Activated T-cell treated with anti-CD3 and anti-CD28 coated beads, Interleukin-2, amount 50 U/mL, for 4 hours (primary cell): ENCODE measurements around the gene TPD52L2. TPM values are rescaled to one million over a fixed set of nuclear protein-coding genes. Genes with fewer than 3 reads are reported as not detected.
A peak's percentile ranks its signal among the peaks of the same experiment; 100 is the strongest.
"Not testable (repeated sequence)": the region's sequence is repeated elsewhere in the genome, so short reads cannot be mapped to it uniquely, and the experiment has no call there.

Experiments used
- ATAC-seq, 2 donors: fragments of 200-7000 bp; cut with Tn5 transposase; one replicate each; pipeline ENCODE4 v1.10.0; 2021
- DNase-seq: peaks from one replicate; pipeline ENCODE4 v3.0.0-alpha.2; 2020
- H3K27me3 Mint-ChIP-seq: one replicate; pipeline ENCODE4 v1.8.0; 2021; ENCODE audit warnings: low read depth, mixed read lengths
- H3K36me3 Mint-ChIP-seq: one replicate; pipeline ENCODE4 v1.8.0; 2022; ENCODE audit warnings: mixed read lengths; ENCODE audit not compliant: insufficient read depth
- H3K4me1 Mint-ChIP-seq: one replicate; pipeline ENCODE4 v1.8.0; 2021; ENCODE audit warnings: low read depth, mixed read lengths
- H3K4me3 Mint-ChIP-seq: one replicate; pipeline ENCODE4 v1.8.0; 2021; ENCODE audit warnings: mild to moderate bottlenecking, moderate library complexity, mixed read lengths
- H3K9me3 Mint-ChIP-seq: one replicate; pipeline ENCODE4 v1.8.0; 2021; ENCODE audit warnings: mixed read lengths
- total RNA-seq, 3 donors: library from RNA; stranded (reverse); gene quantifications; one replicate each; pipeline ENCODE4 v1.2.1, GENCODE V29; 2021

The TPD52L2 gene
- total RNA-seq, 3 donors from 2014 or later, result 87.4 to 95.0 (median 89.3) TPM

DNA sequence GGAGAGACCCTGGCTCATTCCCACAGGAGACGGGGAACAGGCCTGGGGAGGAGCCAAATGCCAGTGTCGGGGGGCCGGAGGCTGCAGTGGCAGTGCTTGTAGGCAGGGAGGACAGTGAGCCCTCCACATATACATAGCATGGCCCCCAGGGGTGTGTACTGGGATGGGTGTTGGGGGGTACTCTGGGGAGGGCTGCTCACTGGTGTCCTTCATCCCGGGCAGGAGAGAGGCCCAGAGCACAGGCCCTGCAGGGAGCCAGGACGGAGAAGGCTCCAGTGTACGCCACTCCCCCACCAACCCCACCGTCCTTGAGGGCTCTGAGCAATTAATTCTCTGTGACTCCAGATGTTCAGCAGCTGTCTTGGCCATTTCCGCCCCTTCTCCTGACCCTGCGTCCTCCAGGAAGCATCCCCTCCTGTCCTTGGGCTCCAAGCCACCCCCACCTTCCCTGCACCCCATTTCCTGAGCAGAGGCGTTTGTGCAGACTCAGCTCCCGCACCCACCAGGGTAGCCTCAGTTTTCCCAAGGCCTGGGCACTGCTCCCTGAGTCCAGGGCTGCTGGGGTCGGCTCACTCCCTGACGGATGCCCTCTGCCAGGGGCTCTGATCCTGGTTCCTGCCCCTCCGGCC lies 7.2 kb upstream of the TPD52L2 start:
- no peak for DNase-seq
- Mint-ChIP-seq H3K4me3 (no peak overlapping the region), H3K9me3 (no peaks in the 10 kb centered on the region), H3K36me3 (peaks cover 6% of the 10 kb centered on the region), H3K27me3 (peaks cover 3% of the 10 kb centered on the region), H3K4me1 (peaks cover 23% of the 10 kb centered on the region)
- ATAC-seq, result no peak

DNA sequence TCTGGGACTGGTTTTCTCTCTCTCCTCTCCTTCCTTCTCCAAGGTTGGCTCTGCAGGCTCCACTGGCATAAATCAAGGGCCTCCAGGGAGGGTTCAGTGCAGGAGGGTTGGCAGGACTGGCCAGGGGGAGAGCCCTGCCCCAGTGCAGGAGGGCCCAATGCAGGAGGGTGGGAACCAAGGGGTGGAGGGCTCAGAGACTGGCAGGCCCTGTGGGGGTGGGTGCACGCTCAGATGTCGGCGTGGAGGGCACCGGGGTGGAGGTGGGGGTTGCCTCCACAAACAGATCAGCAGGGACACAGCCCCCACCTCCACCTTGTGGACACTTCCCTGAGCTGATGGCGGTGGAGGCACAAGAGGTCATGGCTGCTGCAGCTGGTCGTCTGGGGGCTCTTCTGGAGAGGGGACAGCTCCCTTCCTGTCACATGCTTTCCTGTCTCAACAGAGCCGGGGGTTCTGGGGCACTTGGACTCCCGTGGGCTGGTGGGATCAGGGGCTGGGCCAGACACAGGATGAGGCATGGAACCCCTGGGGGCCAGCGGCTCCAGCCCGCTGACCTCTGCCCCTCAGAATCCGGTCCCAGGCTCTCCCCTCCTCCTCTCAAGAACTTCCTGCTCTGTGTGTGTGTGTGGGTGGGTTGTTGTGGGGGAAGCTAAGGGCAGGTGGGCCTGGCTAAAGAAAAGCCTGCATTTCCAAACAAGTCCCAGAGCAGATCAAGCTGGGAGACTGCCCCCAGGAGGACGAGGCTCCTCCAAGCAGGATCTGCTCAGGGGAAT lies 6.5 kb upstream of the TPD52L2 start:
- Mint-ChIP-seq H3K9me3 (no peaks in the 10 kb centered on the region), H3K4me3 (peak overlapping the region; percentile 51), H3K27me3 (no peaks in the 10 kb centered on the region), H3K36me3 (peaks cover 10% of the 10 kb centered on the region), H3K4me1 (peaks cover 29% of the 10 kb centered on the region)
- ATAC-seq, result peak; percentile 27 to 35
- no peak for DNase-seq

DNA sequence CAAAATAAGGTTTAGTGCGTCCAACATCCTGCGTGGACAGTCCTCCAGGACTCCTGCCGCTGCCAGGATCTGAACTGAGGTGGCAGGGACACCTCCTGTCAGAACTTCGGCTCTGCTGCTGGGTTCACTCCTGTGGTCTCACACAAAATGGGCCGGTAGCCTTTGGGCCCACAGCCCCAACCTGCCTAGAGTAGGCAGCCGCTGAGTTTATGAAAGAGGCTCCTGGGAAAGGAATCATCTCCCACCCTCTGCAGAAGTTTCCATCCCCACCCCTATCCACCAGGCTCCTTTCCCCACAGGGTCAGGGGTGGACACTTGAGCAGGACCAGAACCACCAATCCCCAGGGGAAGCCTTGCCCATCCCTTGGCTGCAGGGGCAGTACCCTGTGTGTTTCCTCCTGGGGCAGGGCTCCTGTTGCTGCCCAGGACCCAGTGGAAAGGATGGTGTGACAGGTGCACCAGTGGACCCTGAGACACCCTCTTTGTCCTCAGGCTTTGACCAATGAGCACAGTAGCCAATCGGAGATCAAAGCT lies 5.8 kb upstream of the TPD52L2 start:
- no peak for DNase-seq

DNA sequence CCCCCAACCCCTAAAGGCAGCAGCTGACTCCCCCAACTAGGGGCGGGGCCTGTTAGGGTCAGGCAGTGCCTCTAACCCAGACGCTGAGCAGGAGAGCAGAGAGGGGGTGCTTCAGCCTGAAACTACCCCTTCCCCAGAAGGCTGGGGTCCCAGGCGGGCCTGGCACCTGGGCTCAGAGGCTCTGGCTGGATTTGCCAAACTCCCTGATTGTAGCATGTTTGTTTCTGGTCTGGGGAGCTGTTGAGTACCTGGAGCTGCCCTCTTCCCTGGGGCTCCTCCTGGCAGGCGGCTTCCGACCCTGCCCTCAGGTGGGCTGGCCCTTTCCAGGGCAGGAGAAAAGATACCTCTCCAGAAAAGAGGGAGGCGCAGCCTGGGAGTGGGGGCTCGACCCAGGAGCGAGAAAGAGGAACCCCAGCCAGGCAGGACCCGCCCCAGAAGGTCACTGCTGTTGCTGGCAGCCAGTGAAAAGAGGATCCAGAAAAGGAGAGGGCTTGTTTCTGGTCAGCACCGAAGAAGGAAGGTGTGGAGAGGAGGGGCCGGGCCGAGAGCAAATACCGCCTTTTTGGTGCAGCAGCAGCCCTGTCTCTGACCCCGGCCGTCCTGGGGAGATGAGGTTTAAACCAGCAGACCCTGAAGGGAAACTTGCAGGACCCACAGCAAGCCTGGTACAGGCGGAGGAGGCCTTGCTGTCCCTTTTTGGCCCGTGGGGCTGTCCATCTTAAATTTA lies 4.6 kb upstream of the TPD52L2 start:
- Mint-ChIP-seq H3K27me3 (no peaks in the 10 kb centered on the region), H3K36me3 (peaks cover 10% of the 10 kb centered on the region), H3K9me3 (no peaks in the 10 kb centered on the region), H3K4me1 (peaks cover 35% of the 10 kb centered on the region), H3K4me3 (no peak overlapping the region)
- ATAC-seq (no peak), DNase-seq (no peak)

More for the DNA sequence above, 5.8 kb upstream of the TPD52L2 start:
- H3K9me3 Mint-ChIP-seq, result no peaks in the 10 kb centered on the region
- peak overlapping the region; percentile 51 for H3K4me3 Mint-ChIP-seq
- H3K36me3 Mint-ChIP-seq, result peaks cover 10% of the 10 kb centered on the region
- no peak for ATAC-seq
- no peaks in the 10 kb centered on the region for H3K27me3 Mint-ChIP-seq
- H3K4me1 Mint-ChIP-seq, result peaks cover 35% of the 10 kb centered on the region

DNA sequence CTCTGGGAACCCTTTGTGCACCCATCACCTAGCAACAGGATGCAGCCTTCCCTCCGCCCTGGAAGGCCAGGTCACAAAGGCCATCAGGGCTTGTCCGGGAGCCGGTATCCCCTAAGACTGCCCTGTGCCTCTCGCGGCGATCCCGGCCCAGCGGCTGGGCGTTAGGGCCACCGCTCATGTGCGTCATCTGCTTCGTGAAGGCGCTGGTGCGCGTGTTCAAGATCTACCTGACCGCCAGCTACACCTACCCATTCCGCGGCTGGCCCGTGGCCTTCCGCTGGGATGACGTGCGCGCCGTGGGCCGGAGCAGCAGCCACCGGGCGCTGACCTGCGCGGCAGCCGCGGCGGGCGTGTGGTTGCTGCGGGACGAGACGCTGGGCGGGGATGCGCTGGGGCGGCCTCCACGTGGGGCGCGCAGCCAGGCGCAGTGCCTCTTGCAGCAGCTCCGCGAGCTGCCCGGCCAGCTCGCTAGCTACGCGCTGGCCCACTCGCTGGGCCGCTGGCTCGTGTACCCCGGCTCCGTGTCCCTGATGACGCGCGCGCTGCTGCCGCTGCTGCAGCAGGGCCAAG lies 3.6 kb upstream of the TPD52L2 start, which contains the start of gene ABHD16B:
Gene ABHD16B, plus strand, starts transcription at position 134 of the 570 bp plus-strand sequence. Its CDS starts 43 bp downstream, at position 177.
- H3K4me1 Mint-ChIP-seq, result peaks cover 42% of the 10 kb centered on the region
- no peaks in the 10 kb centered on the region for H3K9me3 Mint-ChIP-seq
- ATAC-seq, result no peak
- DNase-seq, result no peak
- H3K4me3 Mint-ChIP-seq, result no peak within 1 kb of the TSS
- H3K36me3 Mint-ChIP-seq, result peaks cover 12% of the 10 kb centered on the region
- H3K27me3 Mint-ChIP-seq, result no peaks in the 10 kb centered on the region

DNA sequence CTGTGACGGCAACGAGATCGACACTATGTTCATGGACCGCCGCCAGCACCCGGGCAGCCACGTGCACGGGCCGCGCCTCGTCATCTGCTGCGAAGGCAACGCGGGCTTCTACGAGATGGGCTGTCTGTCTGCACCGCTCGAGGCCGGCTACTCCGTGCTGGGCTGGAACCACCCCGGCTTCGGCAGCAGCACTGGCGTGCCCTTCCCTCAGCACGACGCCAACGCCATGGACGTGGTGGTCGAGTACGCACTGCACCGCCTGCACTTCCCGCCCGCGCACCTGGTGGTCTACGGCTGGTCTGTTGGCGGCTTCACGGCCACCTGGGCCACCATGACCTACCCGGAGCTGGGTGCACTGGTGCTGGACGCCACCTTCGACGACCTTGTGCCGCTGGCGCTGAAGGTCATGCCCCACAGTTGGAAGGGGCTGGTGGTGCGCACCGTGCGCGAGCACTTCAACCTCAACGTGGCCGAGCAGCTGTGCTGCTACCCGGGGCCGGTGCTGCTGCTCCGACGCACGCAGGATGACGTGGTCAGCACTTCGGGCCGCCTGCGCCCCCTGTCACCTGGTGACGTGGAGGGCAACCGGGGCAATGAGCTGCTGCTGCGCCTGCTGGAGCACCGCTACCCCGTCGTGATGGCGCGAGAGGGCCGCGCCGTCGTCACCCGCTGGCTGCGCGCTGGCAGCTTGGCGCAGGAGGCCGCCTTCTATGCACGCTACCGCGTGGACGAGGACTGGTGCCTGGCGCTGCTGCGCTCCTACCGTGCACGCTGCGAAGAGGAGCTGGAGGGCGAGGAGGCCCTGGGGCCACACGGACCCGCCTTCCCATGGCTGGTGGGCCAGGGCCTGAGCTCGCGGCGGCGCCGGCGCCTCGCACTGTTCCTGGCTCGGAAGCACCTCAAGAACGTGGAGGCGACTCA lies 2.8 kb upstream of the TPD52L2 start:
- DNase-seq, result no peak

DNA sequence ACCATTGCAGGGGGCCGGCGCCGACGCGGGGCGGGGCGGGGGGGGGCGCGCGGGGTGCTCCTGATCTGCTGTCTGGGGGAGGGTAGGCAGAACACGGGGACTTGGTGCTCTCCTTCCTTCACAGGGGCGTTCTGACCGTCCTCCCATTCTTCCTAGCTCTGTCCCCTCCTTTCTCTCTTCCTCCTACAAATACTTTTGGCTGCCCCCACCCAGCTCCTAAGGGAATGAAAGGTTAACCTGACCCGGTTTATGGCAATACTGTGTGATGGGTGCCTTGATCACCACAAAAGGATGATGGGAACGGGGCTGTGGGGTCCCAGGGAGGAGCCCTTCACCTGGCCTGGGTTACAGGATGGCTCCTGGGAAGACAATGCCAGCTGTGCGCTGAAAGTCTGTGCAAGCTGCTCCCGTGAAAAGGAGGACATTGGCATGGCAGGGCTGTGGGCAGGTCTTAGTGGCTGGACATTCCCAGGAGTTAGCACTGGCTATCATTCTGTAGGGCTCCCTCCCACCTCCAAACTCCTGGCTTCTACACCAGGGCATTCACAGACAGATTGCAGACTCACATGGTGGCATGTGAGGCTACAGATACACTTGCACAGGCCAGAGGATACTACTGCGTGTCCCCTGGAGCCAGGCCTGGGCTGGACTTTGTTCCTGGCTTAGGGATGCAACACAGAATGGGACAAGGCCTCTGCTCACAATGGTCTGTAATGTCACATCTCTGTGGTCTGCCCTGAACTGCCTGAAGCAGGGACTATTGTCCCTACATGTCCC lies 1.9 kb upstream of the TPD52L2 start:
- no peaks in the 10 kb centered on the region for H3K27me3 Mint-ChIP-seq
- ATAC-seq (no peak), DNase-seq (no peak)
- peak overlapping the region; percentile 88 for H3K4me3 Mint-ChIP-seq
- H3K4me1 Mint-ChIP-seq, result peaks cover 31% of the 10 kb centered on the region
- peaks cover 16% of the 10 kb centered on the region for H3K36me3 Mint-ChIP-seq
- no peaks in the 10 kb centered on the region for H3K9me3 Mint-ChIP-seq

More for the DNA sequence above, 2.8 kb upstream of the TPD52L2 start:
- H3K36me3 Mint-ChIP-seq, result peaks cover 12% of the 10 kb centered on the region
- no peak for ATAC-seq
- no peak overlapping the region for H3K4me3 Mint-ChIP-seq
- H3K9me3 Mint-ChIP-seq, result no peaks in the 10 kb centered on the region
- peaks cover 39% of the 10 kb centered on the region for H3K4me1 Mint-ChIP-seq
- no peaks in the 10 kb centered on the region for H3K27me3 Mint-ChIP-seq

DNA sequence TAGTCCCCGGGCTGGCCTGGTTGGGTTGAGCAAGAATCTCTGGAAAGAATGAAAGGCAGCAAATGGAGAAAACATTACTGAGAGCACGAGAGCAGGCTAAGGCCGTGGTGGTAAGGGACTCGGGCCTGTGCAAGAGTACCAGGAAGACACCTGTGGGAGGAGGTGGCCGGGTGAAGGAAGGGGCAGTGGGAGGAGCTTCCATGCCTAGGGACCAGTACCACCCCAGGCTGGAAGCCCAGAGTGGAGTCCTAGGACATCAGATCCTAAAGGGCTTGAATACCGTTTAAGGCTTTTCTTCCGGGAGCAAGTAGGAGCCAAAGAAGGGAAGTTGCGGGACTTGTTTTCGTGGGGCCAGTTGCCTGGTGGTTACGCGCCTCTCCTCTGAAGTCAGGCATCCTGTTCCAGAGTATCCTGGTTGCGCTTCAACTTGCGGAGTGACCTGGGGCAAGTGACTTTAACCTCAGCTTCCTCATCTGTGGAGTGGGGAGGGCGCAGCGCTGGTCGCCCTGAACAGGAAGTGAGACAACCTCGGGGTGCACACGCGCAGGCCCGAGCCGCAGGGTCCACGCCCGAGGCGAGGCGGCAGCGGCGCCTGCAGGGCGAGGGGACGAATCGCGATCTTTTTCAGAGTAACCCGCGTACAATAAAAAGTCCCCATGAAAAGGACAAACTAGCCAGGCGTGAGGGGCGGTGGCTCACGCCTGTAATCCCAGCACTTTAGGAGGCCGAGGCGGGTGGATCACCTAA lies 1.1 kb upstream of the TPD52L2 start:
- H3K27me3 Mint-ChIP-seq, result no peaks in the 10 kb centered on the region
- peaks cover 17% of the 10 kb centered on the region for H3K36me3 Mint-ChIP-seq
- no peaks in the 10 kb centered on the region for H3K9me3 Mint-ChIP-seq
- ATAC-seq, result peak; percentile 69
- peak overlapping the region; percentile 88 for H3K4me3 Mint-ChIP-seq
- peak; percentile 70 for DNase-seq
- H3K4me1 Mint-ChIP-seq, result peaks cover 25% of the 10 kb centered on the region

DNA sequence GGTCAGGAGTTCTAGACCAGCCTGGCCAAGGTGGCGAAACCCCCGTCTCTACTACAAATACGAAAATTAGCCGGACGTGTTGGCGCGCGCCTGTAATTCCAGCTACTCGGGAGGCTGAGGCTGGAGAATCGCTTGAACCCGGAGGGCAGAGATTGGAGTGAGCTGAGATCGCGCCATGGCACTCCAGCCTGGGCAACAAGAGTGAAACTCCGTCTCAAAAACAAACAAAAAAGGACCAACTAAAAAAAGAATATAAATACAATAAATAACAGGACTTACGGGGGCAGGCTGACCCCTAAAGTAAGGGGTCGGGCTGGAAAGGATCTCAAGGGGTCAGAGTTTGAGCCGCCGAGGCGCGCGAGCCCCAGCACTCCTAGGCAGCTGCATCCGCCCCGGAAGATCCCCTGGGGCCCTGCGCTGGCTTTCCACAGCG lies 509 bp upstream of the TPD52L2 start:
- Mint-ChIP-seq H3K27me3 (no peaks in the 10 kb centered on the region), H3K4me1 (peaks cover 23% of the 10 kb centered on the region), H3K36me3 (peaks cover 19% of the 10 kb centered on the region), H3K4me3 (peak overlapping the region; percentile 88), H3K9me3 (no peaks in the 10 kb centered on the region)
- DNase-seq (no peak), ATAC-seq (no peak)

DNA sequence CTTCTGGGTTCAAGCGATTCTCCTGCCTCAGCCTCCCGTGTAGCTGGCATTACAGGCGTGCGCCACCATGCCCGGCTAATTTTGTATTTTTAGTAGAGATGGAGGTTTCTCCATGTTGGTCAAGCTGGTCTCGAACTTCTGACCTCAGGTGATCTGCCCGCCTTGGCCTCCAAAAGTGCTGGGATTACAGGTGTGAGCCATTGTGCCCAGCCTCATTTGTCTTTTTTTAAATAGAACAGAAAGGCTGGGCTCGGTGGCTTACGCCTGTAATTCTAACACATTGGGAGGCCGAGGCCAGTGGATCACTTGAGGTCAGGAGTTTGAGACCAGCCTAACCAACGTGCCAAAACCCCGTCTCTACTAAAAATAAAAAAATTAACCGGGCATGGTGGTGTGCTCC lies 2.0 kb downstream of the TPD52L2 start:
- H3K27me3 Mint-ChIP-seq, H3K9me3 Mint-ChIP-seq, DNase-seq, ATAC-seq: not testable (repeated sequence)
- peaks cover 23% of the 10 kb centered on the region for H3K4me1 Mint-ChIP-seq
- H3K36me3 Mint-ChIP-seq, result peaks cover 16% of the 10 kb centered on the region
- H3K4me3 Mint-ChIP-seq, result peak overlapping the region; percentile 88

DNA sequence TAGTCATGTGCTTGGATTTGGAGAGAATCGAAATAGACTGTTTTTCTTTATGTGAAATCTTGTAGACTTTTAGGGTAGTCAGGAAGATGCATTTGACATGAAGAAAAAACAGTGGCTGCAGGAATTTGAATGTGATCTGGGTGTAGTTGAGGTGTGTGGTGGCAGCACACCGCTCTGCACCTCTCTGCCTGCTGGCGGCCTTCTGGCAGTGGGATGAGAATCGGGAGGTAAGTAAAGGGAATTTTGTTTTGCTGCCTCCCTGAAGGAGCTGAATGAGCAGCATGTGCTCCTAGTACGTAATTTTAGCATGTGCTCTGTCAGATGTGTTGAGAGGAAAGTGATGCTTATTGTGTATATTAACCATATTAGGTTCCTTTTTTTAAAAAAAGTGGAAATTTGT lies 3.2 kb downstream of the TPD52L2 start:
- Mint-ChIP-seq H3K9me3 (no peaks in the 10 kb centered on the region), H3K4me1 (peaks cover 26% of the 10 kb centered on the region), H3K36me3 (peaks cover 15% of the 10 kb centered on the region), H3K27me3 (no peaks in the 10 kb centered on the region), H3K4me3 (no peak overlapping the region)
- ATAC-seq, result no peak
- DNase-seq, result no peak

DNA sequence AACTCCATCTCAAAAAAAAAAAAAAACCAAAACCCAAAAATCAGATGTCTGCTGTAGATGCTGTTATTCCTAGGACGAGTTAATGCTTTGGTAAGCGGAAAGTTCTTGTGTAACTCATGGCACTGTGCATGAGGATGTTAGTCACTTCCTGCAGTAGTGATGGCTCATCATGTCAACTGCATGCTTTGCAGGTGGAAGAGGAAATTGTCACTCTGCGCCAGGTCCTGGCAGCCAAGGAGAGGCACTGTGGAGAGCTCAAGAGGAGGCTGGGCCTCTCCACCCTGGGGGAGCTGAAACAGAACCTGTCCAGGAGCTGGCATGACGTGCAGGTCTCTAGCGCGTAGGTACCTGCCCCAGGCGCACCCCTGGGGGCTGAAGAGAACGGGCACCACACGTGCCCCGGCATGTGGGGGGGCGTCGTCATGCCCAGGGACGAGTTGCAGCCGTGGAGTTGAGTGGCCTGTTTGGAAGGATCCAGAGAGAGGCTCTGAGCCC lies 8.5 kb downstream of the TPD52L2 start:
- ATAC-seq (peak; percentile 97 to 99), DNase-seq (no peak)
- Mint-ChIP-seq H3K36me3 (peaks cover 28% of the 10 kb centered on the region), H3K4me3 (peak overlapping the region; percentile 45), H3K9me3 (no peaks in the 10 kb centered on the region), H3K4me1 (peaks cover 11% of the 10 kb centered on the region), H3K27me3 (no peaks in the 10 kb centered on the region)
